NCI-H69 (cell line): Measurements from ENCODE around the gene RSAD1.
A peak's percentile ranks its signal among the peaks of the same experiment; 100 is the strongest.

Experiments used
- DNase-seq: peaks from one replicate; lab custom pipeline; 2025; lab: John Stamatoyannopoulos, UW

The RSAD1 gene

GRCh38 chr17:50519141-50519834, 40.6 kb downstream of the RSAD1 start:
- peak; percentile 95 for DNase-seq

- no peak for DNase-seq
These were observed 41.8 kb downstream of the RSAD1 start for GRCh38 chr17:50520483-50520882.

GRCh38 chr17:50521514-50521913, 42.9 kb downstream of the RSAD1 start:
- DNase-seq, result peak; percentile 40

- no peak for DNase-seq
These were observed 44.1 kb downstream of the RSAD1 start for GRCh38 chr17:50522766-50523165.

GRCh38 chr17:50523208-50523607, 44.5 kb downstream of the RSAD1 start:
- DNase-seq, result peak; percentile 36

GRCh38 chr17:50524838-50525237, 46.2 kb downstream of the RSAD1 start:
- DNase-seq, result no peak

GRCh38 chr17:50527155-50527762, 48.6 kb downstream of the RSAD1 start:
- peak; percentile 67 for DNase-seq

GRCh38 chr17:50527949-50528474, 49.4 kb downstream of the RSAD1 start:
- DNase-seq, result no peak

GRCh38 chr17:50529849-50530248, 51.2 kb downstream of the RSAD1 start:
- DNase-seq, result no peak

- no peak for DNase-seq
These were observed 52.9 kb downstream of the RSAD1 start for GRCh38 chr17:50531428-50532025.

GRCh38 chr17:50532452-50533024, 53.9 kb downstream of the RSAD1 start, which contains the start of gene EPN3:
Gene EPN3 (plus strand): TSS chr17:50532735. CDS start chr17:50536557, 3,822 bp downstream.
- DNase-seq, result peak; percentile 38

GRCh38 chr17:50533185-50533584, 54.5 kb downstream of the RSAD1 start:
- DNase-seq, result peak; percentile 34

GRCh38 chr17:50533720-50534148, 55.1 kb downstream of the RSAD1 start:
- DNase-seq, result peak; percentile 78

GRCh38 chr17:50534222-50534978, 55.7 kb downstream of the RSAD1 start:
- DNase-seq, result no peak

- no peak for DNase-seq
These were observed 56.3 kb downstream of the RSAD1 start for GRCh38 chr17:50534979-50535326.

- DNase-seq, result no peak
These were observed 56.7 kb downstream of the RSAD1 start for GRCh38 chr17:50535407-50535806.
